Measurements from ENCODE around the gene C20orf141.

The C20orf141 gene

DNA sequence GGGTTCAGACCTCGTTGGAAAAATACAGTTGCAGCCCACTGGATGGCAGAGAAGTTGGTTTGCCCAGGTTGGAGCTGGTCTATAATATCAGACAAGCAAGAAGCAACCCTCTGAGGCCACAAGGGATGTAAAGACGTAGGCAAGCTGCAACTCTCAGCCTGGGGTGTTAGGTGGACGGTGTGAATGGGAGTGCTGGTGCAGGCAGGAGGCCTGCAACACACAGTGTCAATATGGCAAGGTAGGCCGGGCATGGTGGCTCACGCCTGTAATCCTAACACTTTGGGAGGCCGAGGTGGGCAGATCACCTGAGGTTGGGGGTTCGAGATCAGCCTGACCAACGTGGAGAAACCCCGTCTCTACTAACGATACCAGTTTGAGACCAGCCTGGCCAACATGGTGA, 36.3 kb downstream of the C20orf141 start:
- no peak for DNase-seq

DNA sequence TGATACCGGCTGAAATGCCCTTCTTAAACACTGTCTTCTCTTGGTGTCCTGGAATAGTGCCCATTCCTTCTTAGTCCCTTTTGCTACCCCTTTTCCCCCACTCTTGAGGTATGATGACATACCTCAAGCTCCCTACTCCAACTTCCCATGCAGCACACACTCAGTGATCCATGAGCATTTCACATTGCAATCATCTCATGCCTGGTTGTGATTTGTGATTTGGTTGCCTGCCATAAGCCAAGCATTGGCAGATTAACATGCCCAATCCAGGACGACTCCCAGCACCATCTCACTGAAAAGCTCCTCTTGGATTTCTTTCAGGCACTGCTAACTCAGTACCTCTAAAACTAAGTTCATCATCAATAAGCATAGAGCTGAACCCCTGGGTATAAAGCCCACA, 43.8 kb downstream of the C20orf141 start:
- DNase-seq, result no peak

DNA sequence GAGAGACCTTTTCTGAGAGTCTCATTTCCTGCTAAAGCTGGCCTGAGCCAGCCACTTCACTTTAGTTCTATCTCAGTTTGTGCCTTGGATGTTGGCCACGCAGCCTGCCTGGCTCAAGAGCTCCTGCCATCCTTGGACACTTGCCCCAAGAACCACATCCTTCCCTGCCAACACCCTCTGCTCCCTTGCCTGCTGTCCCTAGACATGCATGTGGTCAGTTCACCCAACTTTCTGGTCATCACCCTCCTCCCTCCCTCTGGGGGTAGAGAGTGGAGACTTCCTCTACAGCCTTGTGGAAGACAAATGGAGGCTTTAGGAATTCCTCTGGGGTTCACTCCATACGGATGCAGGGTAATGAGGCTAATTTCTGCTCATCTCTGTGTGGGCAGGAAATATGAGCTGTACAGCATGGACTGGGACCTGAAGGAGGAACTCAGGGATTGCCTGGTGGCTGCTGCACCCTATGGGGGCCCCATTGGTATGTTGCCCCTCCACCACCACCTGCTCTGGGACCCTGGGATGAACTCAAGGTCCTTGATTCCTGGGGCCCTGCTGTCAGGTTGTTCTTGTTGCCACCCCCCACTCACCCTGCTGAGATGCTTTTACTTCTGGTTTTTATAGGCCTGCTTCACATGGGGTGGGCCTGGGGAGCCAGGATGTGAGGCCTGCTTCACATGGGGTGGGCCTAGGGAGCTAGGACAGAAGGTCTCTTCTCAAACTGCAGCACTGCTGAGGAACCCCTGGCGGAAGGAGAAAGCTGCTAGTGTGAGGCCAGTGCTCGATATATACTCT, 44.7 kb downstream of the C20orf141 start:
- no peak for DNase-seq

DNA sequence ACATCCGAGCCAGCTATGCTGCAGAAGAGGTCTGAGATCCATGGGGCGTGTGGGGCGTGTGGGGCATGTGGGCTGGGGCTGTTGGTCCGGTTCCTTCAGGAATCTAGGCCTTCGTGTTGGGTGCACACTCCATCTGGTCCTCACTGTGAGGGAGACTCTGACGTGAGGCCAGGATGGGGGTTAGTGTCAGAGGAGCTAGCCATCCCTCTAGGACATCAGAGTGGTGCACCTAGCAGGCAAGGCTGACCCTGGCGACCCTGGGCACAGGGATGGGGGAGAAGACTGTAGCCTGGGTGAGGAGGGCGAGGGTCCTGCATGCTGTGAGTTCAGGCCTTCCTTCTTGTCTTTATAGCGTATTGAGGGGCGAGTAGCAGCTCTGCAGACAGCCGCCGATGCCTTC, 49.8 kb downstream of the C20orf141 start:
- DNase-seq, result no peak

DNA sequence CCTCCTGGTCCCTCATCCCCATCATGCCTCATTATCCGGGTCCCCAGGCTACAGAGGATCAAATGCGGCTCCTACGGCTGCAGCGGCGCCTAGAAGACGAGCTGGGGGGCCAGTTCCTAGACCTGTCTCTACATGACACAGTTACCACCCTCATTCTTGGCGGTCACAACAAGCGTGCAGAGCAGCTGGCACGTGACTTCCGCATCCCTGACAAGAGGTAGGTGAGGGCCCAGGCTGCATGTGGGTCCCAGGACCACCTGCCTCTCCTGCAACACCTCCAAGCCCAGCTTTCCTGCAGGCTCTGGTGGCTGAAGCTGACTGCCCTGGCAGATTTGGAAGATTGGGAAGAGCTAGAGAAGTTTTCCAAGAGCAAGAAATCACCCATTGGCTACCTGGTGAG, 50.3 kb downstream of the C20orf141 start:
- no peak for DNase-seq

Measured in fibroblast of skin of scalp (primary cell).